NB4 (cell line): ENCODE measurements around the gene ULK1.

Experiments used
- DNase-seq: peaks from one replicate; pipeline ENCODE4 v3.0.0; 2010; ENCODE audit warnings: low read depth
- H3K4me3 ChIP-seq: one replicate; pipeline ENCODE4 v1.5.1; 2011; ENCODE audit warnings: mild to moderate bottlenecking, low read depth, low read length, moderate library complexity
- MYC ChIP-seq: IDR thresholded peaks from 2 replicates; pipeline ENCODE4 v1.6.1; 2011; ENCODE audit warnings: low read depth, low read length
- POLR2A ChIP-seq: IDR thresholded peaks from 2 replicates; pipeline ENCODE4 v1.6.1; 2011; ENCODE audit warnings: mild to moderate bottlenecking; ENCODE audit not compliant: insufficient read length; ENCODE audit errors: extremely low read depth
- TF ChIP-seq, protein P1 (sequence below): IDR thresholded peaks from one replicate; pipeline ENCODE4 v1.5.1; 2012; ENCODE audit warnings: low read depth, low read length
- TF ChIP-seq, protein P2 (sequence below): IDR thresholded peaks from 2 replicates; pipeline ENCODE4 v1.6.1; 2011; ENCODE audit warnings: low read depth, low read length

ULK1 gene

DNA sequence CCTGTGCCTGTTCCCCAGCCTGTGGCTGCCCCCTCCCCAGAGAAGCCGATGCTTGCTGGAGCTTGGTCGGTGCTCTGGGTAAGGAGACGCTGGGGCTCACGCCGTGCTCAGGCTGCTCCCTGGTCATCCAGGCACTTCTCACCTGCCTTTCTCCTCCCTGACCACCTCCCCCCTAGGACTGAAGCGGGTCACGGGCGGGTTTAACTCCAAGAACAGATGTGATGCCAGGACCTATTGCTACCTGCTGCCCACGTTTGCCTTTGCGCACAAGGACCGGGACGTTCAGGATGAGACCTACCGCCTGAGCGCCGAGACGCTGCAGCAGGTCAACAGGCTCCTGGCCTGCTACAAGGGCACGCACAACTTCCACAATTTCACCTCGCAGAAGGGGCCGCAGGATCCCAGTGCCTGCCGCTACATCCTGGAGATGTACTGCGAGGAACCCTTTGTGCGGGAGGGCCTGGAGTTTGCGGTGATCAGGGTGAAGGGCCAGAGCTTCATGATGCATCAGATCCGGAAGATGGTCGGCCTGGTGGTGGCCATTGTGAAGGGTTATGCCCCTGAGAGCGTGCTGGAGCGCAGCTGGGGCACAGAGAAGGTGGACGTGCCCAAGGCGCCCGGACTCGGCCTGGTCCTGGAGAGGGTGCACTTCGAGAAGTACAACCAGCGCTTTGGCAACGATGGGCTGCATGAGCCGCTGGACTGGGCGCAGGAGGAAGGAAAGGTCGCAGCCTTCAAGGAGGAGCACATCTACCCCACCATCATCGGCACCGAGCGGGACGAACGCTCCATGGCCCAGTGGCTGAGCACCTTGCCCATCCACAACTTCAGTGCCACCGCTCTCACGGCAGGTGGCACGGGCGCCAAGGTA is 46.9 kb downstream of the ULK1 start:
- DNase-seq = no peak
- H3K4me3 ChIP-seq = no peak overlapping the region
- TF ChIP-seq, protein P1, sequence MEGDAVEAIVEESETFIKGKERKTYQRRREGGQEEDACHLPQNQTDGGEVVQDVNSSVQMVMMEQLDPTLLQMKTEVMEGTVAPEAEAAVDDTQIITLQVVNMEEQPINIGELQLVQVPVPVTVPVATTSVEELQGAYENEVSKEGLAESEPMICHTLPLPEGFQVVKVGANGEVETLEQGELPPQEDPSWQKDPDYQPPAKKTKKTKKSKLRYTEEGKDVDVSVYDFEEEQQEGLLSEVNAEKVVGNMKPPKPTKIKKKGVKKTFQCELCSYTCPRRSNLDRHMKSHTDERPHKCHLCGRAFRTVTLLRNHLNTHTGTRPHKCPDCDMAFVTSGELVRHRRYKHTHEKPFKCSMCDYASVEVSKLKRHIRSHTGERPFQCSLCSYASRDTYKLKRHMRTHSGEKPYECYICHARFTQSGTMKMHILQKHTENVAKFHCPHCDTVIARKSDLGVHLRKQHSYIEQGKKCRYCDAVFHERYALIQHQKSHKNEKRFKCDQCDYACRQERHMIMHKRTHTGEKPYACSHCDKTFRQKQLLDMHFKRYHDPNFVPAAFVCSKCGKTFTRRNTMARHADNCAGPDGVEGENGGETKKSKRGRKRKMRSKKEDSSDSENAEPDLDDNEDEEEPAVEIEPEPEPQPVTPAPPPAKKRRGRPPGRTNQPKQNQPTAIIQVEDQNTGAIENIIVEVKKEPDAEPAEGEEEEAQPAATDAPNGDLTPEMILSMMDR = no peak
- TF ChIP-seq, protein P2, sequence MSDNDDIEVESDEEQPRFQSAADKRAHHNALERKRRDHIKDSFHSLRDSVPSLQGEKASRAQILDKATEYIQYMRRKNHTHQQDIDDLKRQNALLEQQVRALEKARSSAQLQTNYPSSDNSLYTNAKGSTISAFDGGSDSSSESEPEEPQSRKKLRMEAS = no peak
- no peak for TF ChIP-seq MYC
- no peak for TF ChIP-seq POLR2A

DNA sequence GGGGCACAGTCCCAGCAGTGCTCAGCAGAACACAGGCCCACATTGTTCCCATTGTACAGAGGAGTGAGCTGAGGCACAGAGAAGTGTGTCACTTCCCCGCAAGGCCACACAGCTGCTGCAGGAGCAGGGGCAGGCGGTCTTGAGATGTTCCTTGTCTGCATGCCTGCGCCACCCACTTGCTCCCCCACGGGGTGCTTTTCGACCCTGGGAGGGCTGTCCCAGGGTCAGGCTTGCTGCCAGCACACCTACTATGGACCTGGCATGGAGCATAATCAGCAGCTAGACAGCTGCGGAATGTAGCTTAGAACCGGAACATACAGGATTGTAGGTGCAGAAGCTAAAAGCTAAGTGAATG is 47.5 kb downstream of the ULK1 start:
- no peak for DNase-seq
- TF ChIP-seq POLR2A = peak; percentile 11
- TF ChIP-seq, protein P2 = no peak

DNA sequence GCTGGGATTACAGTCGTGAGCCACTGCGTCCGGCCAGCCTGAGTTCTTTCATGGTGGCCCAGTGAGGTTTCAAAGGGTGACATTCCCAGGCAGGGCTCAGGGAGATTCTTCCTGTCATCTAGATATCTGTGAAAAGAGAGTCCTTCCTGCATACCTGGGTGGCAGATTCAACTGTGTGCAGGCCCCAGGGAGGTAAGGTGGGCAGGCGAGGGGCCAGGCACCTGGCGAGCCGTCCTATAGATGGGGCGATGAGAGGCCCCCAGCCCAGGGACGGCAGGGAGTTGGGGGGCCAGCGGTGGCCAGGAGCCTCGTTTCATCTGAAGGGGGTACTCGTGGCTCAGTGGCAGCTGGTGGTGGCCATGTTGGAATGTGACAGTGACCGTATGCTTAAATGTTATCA is 48.2 kb downstream of the ULK1 start:
- H3K4me3 ChIP-seq = no peak overlapping the region
- DNase-seq = no peak

More for the DNA sequence above, 47.5 kb downstream of the ULK1 start:
- no peak overlapping the region for H3K4me3 ChIP-seq

DNA sequence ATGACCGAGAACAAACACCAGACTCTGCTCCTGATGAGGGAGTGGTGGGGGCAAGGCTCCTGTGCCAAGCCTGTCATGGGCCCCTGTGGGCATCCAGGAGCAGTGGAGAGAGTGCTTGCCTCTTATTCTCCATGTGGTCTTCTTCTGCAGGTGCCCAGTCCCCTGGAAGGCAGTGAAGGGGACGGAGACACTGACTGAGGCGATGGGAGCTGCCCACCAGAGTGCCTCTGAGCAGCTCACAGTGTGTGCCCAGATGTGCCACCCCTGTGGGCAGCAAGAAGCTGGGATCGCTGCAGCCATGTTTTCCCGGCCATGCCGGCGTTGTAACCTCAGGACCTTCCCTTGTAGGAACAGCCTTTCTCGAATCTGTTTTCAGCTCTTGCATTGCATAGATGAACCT is 49.0 kb downstream of the ULK1 start:
- TF ChIP-seq POLR2A (no peak), MYC (no peak)
- TF ChIP-seq, protein P2 = no peak
- TF ChIP-seq, protein P1 = no peak
- no peak overlapping the region for H3K4me3 ChIP-seq
- DNase-seq = no peak

More for the DNA sequence above, 48.2 kb downstream of the ULK1 start:
- TF ChIP-seq, protein P2 = no peak
- TF ChIP-seq MYC = no peak

DNA sequence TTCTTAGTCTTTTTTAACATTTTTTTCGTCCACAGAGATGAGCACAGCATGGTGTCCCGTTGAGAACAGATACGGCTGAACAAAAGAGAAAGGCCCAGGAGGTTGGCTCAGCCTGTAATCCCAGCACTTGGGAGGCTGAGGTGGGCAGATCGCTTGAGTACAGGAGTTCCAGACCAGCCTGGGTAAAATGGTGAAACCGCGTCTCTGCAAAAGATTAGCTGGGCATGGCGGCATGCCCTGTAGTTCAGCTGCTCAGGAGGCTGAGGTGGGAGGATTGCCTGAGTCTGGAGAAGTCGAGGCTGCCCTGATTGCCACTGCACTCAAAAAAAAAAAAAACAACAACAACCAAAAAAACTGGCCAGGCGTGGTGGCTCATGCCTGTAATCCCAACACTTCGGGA is 49.5 kb downstream of the ULK1 start:
- no peak for DNase-seq
- H3K4me3 ChIP-seq = no peak overlapping the region
- TF ChIP-seq, protein P1 = no peak
- TF ChIP-seq, protein P2 = no peak
- TF ChIP-seq POLR2A (no peak), MYC (no peak)

DNA sequence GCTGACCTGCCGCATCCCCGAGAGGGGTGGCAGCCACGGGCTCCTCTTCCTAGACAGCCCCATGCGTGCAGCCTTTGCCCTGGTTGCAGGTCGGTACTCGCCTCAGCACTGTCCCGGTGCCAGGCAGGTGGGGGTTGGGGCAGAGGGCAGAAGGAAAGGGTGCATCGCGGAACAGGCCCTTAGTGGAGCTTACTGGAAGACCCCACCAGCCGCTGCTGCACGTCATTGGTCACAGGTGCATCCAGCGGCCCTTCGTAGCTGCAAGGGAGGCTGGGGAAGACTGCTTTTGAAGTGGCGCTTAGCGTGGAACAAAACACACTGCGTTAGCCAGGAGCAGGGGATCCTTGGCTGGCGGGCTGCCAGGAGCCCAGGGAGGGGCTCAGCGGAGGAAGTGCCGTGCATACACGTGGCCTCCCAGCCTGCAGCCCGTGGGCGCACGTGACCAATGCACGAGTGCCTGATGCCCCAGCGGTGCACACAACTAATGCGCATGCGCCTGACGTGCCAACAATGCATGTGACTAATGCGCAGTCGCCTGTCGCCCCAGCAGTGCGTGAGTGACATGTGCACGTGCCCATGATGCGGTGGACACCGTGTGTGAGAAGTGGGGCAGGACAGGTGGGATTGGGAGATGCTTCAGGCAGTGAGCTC is 50.3 kb downstream of the ULK1 start:
- DNase-seq = peak; percentile 35
- H3K4me3 ChIP-seq = no peak overlapping the region
- TF ChIP-seq POLR2A = no peak
- no peak for TF ChIP-seq MYC
- TF ChIP-seq, protein P1 = no peak
- TF ChIP-seq, protein P2 = no peak
